ENCODE data around the gene FAAP24.
"Not testable (repeated sequence)": the region's sequence is repeated elsewhere in the genome, so short reads cannot be mapped to it uniquely, and the experiment has no call there.

The FAAP24 gene, protein sequence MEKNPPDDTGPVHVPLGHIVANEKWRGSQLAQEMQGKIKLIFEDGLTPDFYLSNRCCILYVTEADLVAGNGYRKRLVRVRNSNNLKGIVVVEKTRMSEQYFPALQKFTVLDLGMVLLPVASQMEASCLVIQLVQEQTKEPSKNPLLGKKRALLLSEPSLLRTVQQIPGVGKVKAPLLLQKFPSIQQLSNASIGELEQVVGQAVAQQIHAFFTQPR

GRCh38 chr19:32971715-32972540 lies at the start of gene FAAP24, which contains the start of gene CEP89:
Gene FAAP24, plus strand, starts transcription at chr19:32972242. Its CDS starts 955 bp downstream, at chr19:32973197.
Gene CEP89, minus strand, starts transcription at chr19:32971958. Its CDS starts 84 bp downstream, at chr19:32971874.
- DNase-seq (ENCODE audit: low read depth): peak; percentile 99
- H3K4me3 ChIP-seq (ENCODE audit: low read length): peak within 1 kb of the TSS; percentile 81
- TF ChIP-seq, protein P1, sequence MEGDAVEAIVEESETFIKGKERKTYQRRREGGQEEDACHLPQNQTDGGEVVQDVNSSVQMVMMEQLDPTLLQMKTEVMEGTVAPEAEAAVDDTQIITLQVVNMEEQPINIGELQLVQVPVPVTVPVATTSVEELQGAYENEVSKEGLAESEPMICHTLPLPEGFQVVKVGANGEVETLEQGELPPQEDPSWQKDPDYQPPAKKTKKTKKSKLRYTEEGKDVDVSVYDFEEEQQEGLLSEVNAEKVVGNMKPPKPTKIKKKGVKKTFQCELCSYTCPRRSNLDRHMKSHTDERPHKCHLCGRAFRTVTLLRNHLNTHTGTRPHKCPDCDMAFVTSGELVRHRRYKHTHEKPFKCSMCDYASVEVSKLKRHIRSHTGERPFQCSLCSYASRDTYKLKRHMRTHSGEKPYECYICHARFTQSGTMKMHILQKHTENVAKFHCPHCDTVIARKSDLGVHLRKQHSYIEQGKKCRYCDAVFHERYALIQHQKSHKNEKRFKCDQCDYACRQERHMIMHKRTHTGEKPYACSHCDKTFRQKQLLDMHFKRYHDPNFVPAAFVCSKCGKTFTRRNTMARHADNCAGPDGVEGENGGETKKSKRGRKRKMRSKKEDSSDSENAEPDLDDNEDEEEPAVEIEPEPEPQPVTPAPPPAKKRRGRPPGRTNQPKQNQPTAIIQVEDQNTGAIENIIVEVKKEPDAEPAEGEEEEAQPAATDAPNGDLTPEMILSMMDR (conservative IDR thresholded peaks at IDR 0.05; ENCODE audit: low read length): no peak

GRCh38 chr19:32924200-32924599 lies 47.8 kb upstream of the FAAP24 start:
- no peak overlapping the region for H3K4me3 ChIP-seq (ENCODE audit: low read length)
- TF ChIP-seq, protein P1 (conservative IDR thresholded peaks at IDR 0.05; ENCODE audit: low read length): no peak
- peak; percentile 3 for DNase-seq (ENCODE audit: low read depth)

DNA sequence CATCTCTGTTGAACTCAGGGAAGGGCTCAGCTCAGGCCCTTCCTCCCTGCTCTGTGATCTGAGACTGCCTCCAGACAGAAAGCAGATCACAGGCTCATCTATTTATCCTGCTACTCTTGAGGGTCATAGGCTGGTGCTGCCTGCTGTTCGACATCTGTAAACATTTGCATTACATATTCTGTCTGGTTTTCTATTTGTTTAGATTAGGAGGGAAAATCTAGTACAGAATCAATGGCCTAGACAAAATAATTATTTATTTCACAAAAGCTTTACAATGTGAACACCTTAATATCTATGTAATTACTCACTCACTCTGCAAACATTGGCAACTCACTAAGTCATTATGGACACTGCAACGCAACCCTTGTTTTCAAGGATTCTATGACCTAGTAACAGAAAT lies 43.2 kb upstream of the FAAP24 start:
- no peak overlapping the region for H3K4me3 ChIP-seq (ENCODE audit: low read length)
- TF ChIP-seq, protein P1 (conservative IDR thresholded peaks at IDR 0.05; ENCODE audit: low read length): no peak
- DNase-seq (ENCODE audit: low read depth): no peak

- TF ChIP-seq, protein P1 (conservative IDR thresholded peaks at IDR 0.05; ENCODE audit: low read length): no peak
- H3K4me3 ChIP-seq (ENCODE audit: low read length): no peak overlapping the region
- DNase-seq (ENCODE audit: low read depth): no peak
Measured at GRCh38 chr19:32930567-32930966, 41.5 kb upstream of the FAAP24 start.

DNA sequence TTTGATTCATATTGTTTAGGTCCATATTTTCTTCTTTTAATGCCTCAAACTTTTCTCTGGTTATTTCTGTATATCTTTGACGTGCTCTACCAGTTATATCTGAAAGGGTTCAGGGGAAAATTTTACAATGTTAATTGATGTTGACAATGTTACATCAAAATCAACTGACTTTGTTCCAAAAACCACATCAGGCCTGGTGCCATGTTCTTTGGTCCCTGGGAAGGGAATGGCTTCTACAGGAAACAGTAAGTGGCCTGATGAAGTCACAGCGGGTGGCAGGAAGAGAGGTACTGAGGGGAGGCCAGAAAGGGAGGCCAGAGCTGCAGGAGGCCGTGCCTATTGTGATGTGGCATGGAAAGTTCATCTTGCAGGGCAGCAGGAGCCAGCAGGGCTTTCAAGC lies 38.5 kb upstream of the FAAP24 start:
- H3K4me3 ChIP-seq (ENCODE audit: low read length): no peak overlapping the region
- TF ChIP-seq, protein P1 (conservative IDR thresholded peaks at IDR 0.05; ENCODE audit: low read length): no peak
- DNase-seq (ENCODE audit: low read depth): no peak

DNA sequence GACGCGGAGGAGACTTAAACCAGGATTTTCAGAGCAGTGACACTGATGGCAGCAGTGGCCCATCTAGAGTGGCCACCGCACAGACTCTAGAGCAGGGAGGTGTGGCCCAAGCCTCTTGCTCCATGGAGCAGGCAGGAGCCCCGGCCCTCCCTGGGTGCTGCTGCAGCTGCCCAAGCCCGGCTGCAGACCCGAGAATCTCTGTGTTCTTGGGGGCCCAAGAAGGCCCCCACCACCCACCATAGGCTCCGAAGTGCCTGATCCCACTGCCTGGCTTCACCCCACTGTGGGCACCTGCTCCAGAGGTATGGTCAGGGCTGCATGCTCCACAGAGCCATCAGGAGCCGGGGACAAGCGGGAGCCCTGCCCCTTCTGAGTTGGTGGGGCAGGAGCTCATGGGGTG lies 36.4 kb upstream of the FAAP24 start:
- no peak overlapping the region for H3K4me3 ChIP-seq (ENCODE audit: low read length)
- DNase-seq (ENCODE audit: low read depth): no peak
- TF ChIP-seq, protein P1 (conservative IDR thresholded peaks at IDR 0.05; ENCODE audit: low read length): no peak

- no peak overlapping the region for H3K4me3 ChIP-seq (ENCODE audit: low read length)
- TF ChIP-seq, protein P1 (conservative IDR thresholded peaks at IDR 0.05; ENCODE audit: low read length): no peak
- DNase-seq (ENCODE audit: low read depth): no peak
Measured at GRCh38 chr19:32936065-32936464, 36.0 kb upstream of the FAAP24 start.

DNA sequence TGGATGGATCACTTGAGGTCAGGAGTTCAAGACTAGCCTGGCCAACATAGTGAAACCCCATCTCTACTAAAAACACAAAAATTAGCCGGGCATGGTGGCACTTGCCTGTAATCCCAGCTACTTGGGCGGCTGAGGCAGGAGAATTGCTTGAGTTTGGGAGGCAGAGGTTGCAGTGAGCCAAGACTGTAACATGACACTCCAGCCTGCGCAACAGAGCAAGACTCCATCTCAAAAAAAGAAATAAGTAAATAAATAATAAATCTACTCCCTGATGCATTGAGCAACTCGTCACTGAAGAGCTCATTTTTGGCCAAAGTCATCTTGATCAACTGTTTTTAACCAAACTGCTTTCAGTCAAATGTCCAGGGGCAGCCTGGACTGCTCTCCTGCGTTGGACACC lies 30.8 kb upstream of the FAAP24 start:
- peak; percentile 1 for DNase-seq (ENCODE audit: low read depth)

More for the DNA sequence above, 30.8 kb upstream of the FAAP24 start:
- not testable (repeated sequence) for H3K4me3 ChIP-seq (ENCODE audit: low read length)
